GM19238 (cell line): ENCODE results near the gene PHC2.

Experiments
- DNase-seq: peaks from one replicate; pipeline ENCODE4 v3.0.0; 2011; ENCODE audit warnings: low spot score; ENCODE audit not compliant: insufficient read length

PHC2 gene

DNA sequence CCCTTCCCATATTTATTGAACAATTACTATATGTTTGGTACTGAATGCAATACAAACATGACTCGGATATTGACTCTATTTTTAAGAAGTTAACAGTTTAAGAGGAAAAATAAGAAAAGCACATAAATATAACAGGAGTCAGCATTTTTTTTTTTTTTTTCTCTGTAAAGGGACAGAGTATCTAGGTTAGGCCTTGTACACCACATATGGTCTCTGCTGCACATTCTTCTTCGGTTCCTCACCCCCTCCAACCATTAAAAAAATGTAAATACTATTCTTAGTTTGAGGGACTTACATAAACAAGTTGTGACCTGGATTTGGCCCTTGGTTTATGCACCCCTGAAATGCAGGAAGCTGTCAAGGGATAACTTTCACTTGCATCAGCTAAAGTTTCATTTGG lies 40.4 kb downstream of the PHC2 start:
- DNase-seq, result no peak

DNA sequence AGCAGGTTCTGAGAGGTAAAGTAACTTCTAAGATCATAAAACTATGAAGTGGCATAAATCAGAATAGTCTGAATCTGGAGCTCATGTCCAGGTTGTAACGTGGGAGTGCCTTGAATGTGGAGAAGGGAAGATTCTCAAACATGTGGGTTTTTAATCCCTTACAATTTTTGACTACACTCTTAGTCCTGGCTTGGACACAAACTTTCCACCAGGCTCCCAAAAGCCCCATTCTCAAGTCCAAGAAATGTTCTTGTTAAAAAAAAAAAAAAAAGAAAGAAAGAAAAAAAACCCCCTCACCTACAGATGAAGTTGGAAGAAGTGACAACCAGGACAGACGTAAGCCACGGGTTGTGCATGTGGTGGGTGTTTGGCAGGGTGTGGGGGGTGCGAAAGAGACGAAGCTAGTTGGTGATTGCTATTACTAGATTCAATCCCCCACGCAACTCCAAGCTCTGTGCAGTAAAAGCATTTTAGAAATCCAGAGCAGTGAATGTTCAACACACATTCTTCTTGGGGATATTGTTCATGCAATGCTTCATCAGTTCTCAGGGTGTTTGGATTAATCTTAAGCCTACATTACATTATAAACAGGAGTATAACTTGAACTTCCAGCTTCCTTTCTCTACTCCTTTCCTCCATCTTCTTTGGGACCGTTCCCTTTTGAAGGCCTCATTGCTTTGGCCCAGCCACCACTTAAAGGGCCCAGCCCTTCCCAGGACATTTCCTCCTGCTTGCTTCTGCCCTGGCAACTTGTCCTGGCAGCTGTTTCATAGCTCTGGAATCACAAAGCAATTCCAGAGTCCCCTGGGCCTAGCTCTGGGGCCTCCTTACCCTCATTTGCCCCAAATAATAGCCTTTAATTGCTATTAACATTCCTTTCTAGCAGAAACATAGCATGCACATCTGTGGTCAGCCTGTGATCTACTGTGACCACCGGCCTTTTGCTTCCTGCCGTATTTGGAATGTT lies 41.8 kb downstream of the PHC2 start:
- no peak for DNase-seq

DNA sequence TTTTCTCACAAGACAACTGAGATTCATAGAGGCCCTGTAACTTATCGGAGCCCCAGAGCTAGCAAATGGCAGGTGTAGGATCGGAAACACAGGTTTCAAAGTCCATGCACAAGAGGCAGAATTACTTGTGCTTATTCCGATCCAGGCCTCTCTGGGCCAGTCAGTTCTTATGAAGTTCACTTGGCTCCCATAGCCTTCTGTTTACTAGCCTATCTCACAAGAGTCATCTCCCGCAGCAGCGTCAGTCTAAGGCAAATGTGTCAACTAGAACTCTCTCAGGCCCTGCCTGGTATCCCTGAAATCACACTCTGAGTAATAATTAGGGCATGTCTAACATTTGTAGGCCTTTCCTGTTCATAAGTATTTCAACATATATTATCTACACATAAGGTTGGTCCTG lies 43.3 kb downstream of the PHC2 start:
- no peak for DNase-seq

DNA sequence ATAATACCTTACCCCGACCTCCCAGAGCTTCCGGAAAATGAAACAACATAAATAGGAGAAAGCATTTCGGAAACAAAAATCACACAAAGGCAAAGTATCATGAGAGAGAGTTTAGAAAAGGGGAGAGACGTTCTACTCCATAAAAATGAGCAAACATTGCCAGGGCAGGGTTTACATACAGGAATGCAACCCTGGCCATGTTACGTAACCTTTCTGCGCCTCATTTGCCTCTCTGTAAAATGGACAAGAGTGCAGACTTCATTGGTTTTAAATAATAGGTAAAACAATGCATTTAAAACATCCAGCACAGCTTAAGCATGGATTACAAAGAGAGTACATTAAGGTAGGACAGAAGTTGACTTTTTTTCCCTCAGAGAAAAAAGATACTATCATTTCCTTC lies 45.6 kb downstream of the PHC2 start:
- DNase-seq, result no peak

DNA sequence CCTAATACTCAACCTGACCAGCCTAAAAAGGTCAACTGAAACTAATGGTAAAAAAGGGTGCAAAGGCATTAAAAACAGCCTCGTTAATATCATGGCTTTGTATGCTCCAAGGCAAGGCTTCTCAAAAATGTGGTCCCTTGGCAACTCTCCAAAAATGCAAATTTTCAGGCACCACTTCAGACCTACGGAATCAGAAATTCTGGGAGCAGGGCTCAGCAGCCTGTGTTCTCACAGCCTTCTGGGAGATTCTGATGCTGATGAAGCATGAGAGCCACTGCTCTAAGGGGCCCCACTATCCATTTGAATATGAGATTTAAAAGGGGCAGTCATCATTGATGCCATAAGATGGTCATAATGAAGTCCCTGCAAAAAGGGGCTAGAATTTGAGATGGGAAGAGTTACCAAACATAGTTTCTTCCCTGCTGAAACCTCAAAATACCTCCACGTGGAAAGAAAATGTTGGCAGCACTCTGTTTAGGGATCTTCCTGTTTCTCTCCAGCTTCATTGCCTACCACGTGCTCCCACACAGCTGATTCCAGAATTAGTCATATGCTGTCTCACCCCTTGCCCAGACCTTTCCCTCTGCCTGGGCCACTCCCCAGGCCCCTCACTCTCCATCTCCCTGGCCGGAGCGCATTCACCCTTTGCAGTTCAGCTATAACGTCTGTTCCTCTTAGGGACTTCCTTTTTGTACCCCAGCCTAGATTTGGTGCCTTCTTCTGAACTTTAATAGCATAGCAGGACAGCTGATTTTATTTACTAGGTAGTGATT lies 46.7 kb downstream of the PHC2 start:
- no peak for DNase-seq

DNA sequence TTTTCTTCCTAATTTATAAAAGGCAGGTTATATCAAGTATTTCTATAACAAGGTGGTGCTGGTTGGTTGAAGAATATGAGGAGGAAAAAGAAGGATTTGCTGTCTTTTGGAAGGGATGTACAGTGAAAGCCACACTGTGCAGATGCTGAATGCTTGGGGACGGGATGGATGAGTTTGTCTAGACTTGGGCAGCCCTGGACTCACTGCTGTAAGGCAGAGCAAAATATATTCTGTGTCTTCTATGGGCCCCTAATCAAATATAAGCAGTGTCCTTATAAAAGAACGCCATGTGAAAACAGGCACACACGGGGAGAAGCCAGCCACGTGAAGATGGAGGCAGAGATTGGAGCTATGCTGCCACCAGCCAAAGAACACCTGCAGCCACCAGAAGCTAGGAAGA lies 47.4 kb downstream of the PHC2 start:
- no peak for DNase-seq

DNA sequence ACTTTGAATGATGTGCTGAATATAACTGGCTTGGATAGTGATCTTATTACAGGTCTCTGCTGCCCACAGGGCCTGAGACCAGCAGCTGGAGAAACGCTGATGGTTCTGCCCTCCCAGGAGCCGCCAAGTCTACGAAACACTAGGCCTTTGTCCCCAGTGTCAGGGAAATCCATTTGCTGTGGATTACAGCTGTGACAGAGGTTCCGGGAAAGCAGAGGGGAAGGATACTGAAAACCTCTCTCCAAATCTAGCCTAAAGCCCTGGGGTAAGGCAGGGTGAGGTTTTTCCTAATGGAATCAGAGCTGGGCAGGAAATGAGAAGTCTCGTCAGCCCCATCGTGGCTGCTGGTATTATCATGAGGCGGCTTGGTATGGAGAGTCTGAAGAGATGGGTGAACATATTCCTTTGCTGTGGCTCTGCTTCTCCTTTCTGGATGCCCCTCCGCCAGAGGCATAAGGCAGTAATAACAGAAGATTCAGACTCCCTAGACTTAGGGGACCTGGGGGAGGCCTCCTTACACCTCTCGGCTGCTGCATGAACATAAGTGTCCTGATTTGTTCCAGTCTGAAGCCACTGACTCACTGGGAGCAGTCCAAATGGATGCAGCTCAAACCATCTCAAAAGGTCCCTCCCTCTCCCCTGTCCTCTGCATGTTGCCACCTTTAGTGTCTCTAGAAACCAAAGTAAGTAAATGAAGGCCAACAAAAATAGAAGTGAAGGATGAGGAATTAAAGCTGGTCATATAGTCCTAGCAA lies 48.1 kb downstream of the PHC2 start:
- no peak for DNase-seq

DNA sequence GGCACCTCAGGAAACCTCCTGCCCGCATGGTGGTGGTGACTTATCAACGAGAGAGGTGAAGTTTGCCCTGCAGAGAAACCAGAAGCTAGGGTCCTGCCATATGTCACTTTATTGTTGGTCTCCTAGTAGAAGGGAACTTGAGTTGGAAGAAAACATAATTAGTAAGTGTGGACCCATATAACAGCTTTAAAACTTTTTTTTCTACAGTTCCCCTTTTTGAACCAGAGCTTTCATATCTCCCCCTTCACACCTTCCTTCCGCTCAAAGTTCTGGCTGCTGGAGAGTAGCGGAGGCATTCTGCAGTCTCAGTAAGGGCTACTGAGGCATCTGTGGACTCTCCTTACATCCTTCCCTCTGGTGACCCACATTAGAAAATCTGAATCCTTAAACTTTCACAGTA lies 48.9 kb downstream of the PHC2 start:
- no peak for DNase-seq

DNA sequence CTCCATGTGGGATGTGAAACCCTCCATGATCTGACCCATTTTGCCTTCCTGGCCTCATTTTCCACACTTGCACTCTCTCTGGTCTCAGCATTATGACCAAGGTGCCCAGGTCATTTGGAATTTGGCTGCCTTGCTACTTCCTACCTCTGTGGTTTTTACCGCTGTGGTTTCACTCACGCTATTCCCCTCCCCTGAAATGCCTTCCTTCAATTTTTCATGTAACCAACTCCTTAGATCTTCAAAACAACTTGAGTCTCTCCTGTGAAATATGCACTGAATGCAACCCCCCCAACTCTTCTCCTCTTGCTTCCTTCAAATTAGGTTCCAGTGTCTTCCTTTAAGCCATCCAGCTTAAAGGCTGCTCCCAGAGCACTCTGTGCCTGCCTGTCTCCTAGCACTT lies 50.1 kb downstream of the PHC2 start:
- DNase-seq, result no peak

DNA sequence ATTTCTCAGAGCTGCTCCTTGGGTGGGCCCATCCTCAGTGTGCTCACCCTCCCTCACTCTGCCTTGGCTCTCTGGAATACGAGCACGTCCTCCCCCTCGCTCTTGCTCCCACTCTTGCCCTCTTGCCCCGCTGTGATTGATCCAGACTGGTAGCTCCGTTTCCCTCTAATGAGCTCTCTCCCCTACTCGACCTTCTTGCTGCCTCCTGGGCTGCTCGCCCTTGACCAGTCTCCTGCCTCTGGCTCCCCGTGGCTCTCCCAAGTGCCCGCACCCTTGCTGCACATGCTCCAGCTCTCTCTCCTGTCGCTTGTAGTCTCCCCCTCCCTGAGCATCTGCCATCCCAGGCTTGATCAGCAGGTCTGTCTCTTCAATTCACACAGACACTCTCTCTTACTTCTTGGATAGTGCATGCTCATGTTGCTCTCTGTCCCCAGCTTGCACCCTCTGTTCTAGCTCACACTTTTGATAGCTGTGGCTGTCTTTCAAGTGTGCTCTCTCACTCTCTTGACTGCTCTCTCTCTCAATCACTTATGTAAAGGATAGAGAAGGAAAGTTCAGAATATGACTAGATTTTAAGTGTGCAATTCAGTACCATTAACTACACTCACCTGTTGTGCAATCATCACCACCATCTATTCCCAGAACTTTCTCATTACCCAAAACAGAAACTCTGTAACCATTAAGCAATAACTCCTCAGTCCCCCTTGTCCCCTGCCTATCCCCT lies 51.1 kb downstream of the PHC2 start:
- DNase-seq, result no peak

DNA sequence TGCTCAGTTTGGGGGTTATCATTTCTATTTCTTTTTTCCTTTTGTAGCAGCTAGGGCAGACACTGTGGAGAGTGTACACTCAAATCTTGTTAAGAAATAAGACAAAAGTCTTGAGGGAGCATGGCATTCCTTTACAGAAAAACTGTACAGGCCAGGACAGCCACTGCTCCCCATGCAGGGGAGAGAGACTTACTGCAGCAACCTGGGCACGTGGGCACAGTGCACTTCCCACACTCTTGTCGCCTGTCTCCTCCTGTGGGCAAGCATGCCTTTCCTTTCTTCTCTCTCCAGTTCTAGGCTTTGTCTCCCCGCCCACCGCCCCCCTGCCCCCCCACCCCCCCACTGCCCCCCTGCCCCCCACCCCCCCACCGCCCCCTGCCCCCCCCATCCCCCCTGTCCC lies 51.9 kb downstream of the PHC2 start:
- DNase-seq, result no peak

DNA sequence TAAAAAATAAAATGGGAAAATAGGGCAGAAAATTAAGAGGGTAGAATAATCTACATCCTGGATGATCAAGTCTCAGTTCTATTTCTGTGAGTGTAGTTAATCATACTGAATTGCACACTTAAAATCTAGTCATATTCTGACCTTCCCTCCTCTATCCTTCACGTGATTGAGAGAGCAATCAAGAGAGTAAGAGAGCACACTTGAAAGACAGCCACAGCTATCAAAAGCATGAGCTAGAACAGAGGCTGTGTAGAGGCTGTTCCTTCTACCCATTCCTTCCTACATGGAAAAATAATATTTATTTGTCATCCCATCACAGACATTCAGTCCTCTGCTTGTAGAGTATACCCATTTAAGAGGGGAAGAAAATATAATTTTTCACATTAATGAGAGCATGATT lies 52.4 kb downstream of the PHC2 start:
- no peak for DNase-seq

DNA sequence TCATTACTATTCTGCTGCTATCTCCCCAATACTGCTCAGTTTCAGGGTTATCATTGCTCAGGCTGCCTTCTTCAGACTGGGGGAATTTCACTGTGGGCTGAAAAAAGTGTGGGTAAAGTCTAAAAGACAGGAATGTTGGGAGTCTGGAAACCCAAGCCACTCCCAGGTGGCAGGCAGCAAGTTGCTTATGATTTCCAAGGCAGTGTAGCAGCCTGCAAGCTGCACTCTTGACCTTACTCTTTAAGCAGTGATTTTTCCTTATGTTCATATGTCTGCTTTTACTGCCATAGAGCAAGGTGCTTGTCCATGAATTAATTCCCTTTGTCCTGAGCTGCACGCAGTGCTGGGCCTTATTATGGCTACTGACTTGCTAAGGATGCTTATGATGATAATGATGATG lies 53.1 kb downstream of the PHC2 start:
- DNase-seq, result no peak

DNA sequence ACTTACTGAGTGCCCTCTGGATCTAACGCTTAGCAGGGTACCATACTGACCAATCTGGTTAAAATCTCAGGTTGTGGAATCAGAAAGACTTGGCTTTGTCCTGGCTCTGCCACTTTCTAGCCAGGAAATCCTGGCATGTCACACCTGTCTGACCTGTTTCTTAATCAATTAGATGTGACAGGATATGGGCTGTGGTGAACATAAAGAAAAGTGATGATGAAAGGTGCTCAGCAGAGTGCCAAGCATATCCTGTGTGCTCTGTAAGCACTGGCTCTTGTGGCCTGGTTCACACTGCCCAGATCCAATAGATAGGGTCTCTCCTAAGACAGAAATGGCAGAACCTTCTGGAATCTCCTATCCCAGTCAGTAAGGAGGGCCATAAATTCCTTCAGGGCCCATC lies 53.9 kb downstream of the PHC2 start:
- DNase-seq, result no peak

DNA sequence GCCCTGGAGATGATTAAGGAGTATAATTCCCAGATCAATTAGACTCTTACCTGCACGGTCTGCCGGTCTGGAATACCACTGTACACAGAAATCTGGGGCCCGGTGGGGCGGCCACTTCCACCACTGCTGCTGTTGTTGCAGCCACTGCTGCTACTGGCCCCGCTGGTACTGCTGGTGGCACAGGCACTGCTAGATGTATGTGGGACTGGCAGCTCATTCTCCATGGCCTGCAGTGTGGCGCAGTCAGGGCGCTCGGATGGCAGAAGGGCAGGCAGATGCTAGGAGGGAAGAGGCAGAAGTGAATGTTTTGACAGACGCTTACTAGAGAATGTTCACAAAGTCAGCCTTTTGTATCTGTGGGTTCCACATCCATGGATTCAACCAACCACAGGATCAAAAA lies 55.6 kb downstream of the PHC2 start:
- no peak for DNase-seq

DNA sequence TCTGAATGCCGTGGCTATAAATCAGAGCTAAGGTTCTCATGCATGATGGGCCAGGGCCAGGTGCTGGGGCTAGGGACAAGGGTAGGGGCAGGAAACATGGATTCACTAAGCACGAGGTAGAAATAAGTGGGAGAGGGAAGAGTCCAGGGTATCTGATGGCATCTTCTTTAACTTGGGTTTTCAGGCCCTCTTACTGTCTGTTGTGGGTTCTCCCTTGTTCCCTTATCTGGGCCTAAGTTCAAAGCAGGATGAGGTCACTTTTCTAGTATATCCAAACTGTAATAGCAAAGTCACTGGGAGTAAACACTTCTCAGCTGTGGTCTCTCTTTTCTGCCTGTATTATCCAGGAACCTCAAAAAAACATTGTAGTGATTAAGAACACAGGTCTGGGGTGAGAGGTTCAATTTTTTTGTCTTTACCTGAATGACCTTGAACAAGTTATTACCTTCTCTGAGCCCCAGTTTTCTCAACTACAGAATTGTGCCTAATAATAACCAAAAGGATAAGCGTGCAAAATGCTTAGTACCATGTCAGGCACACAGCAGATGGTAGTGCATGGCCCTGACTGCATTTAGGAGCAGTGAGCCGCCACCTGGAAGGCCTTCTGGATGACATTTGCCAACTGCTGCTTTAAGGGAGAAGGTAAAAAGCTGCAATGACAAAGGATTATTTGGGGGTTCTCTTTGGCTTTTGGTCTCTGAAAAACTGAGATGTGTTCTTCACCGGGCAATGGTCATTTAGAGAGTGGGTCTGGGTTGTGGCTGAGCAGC lies 56.4 kb downstream of the PHC2 start:
- DNase-seq, result no peak

DNA sequence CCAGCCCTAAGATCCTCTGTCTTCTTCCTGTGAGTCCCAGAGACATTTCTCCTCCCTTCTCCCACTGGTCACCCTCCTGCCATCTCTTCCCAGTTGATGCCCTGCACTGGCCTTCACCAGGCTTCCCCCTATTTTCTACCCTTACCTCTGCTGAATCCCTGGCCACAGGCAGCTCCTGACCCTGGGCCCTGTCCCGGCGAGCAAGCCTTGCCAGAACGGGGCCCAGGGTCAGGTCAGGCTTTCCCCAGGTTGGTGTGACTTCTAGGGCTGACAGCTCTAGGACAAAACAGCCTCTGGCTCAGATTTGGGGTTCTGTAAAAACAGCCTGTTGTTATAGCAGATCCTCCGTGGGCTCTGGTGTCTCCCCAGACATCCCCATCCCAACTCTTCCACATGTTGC lies 57.3 kb downstream of the PHC2 start:
- DNase-seq, result no peak

DNA sequence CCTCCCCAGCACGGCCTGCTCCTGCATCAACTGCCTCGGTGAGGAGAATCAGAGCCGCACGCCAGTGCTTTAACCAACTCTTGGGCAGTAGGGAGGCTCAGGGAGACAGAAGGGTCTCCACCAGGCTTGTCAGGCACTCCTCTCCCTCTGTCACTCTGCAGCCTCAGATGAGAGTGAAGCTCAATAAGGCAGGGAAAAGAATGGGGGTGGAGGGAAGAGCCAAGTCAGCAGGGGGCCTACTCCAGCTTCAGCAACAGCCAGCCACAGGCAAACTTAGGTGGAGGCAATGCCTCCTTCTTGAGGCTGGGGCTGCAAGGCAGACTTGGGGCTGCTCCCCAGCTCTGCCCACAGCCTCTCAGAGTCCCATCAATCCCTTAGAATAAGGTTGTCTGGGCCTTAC lies 58.2 kb downstream of the PHC2 start:
- no peak for DNase-seq

DNA sequence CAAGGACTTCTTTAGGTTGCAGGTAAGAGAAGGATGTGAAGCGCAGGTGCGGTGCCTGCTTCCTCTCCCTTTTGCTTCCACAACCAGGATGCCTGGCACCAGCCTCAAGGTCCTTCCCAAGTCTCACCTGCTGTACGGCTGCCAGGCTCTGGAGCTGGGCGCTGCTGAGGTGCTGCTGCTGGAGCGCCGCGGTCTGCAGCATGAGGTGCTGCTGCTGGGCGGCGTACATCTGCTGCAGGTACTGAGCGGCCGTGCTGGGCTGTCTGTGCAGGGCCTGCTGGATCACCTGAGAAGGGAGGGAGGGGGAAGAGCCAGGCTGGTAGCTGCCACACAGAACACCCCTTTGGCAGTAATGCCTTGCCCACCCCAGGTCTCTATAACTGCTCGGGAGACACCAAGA lies 58.7 kb downstream of the PHC2 start:
- no peak for DNase-seq

DNA sequence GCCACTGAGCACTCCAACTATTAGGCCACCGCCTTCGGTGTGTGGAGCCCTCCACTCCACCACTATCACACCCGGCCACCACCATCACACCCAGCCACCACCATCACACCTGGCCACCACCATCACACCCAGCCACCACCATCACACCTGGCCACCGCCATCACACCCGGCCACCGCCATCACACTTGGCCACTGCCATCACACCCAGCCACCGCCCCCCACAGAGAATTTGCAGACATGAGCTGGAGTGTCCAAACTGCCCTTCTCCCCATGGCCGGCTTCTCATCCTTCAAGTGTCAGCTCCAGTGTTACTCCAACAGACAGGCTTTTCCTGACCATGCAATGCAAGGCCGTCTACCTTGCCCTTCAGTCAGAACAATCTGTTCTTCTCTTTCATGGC lies 59.6 kb downstream of the PHC2 start:
- no peak for DNase-seq

DNA sequence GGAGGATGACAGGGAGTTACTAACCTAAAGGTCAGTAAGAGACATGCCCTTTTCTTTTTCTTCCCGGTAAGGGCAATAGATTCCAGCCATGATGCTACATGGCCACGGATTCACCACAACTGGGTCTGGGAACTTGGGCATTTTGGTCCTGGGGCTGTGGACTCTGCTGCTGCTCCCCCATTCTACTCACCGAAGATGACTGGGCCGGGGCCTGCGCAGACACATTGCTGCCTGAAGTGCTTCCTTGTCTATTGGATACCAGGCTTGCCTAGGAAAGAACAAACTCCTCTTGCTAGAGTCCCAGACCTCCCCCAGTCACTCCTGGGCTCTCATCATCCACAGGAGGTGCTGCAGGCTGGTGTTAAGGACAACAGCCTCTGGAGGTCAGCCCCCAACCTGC lies 60.1 kb downstream of the PHC2 start:
- no peak for DNase-seq
